OCI-LY1 (cell line): Measurements from ENCODE around the gene TKFC.
A peak's percentile ranks its signal among the peaks of the same experiment; 100 is the strongest.

Experiments used
- H2AFZ ChIP-seq: fragments of 200-600 bp; sonication (generic), shearing (Covaris generic); 2 replicates; pipeline ENCODE4 v1.6.0; 2014; ENCODE audit warnings: antibody characterized with exemption, mild to moderate bottlenecking, low read length
- H3F3A ChIP-seq: fragments of 200-600 bp; sonication (generic), shearing (Covaris generic); 2 replicates; pipeline ENCODE4 v1.6.0; 2014; ENCODE audit warnings: mild to moderate bottlenecking, antibody characterized with exemption, low read length, moderate library complexity; ENCODE audit not compliant: insufficient read depth
- H3K27ac ChIP-seq: fragments of 200-600 bp; sonication (generic); 2 replicates; pipeline ENCODE4 v1.5.1; 2014; ENCODE audit warnings: low read length, mixed run types, mild to moderate bottlenecking, low read depth; ENCODE audit not compliant: poor library complexity, severe bottlenecking
- H3K27me3 ChIP-seq: fragments of 200-600 bp; sonication (generic); 2 replicates; pipeline ENCODE4 v1.6.0; 2014; ENCODE audit warnings: antibody characterized with exemption, mild to moderate bottlenecking, low read length, moderate library complexity; ENCODE audit not compliant: insufficient read depth
- H3K36me3 ChIP-seq: fragments of 200-600 bp; sonication (generic); 2 replicates; pipeline ENCODE4 v1.6.1; 2014; ENCODE audit warnings: mild to moderate bottlenecking, antibody characterized with exemption, low read length, moderate library complexity, mixed read lengths; ENCODE audit not compliant: insufficient read depth
- H3K4me1 ChIP-seq: fragments of 200-600 bp; sonication (generic); 2 replicates; pipeline ENCODE4 v1.5.1; 2014; ENCODE audit warnings: mild to moderate bottlenecking, low read length, moderate library complexity; ENCODE audit not compliant: insufficient read depth, severe bottlenecking
- H3K4me2 ChIP-seq: fragments of 200-600 bp; sonication (generic), shearing (Covaris generic); 2 replicates; pipeline ENCODE4 v1.6.1; 2014; ENCODE audit warnings: low read length
- H3K4me3 ChIP-seq: fragments of 200-600 bp; sonication (generic); 2 replicates; pipeline ENCODE4 v1.5.1; 2014; ENCODE audit warnings: low read length, low read depth, mild to moderate bottlenecking, mixed read lengths; ENCODE audit not compliant: poor library complexity, severe bottlenecking
- H3K79me2 ChIP-seq: fragments of 200-600 bp; shearing (Covaris generic); 2 replicates; pipeline ENCODE4 v1.6.1; 2016; ENCODE audit warnings: mixed run types, low read length, mixed read lengths; ENCODE audit not compliant: insufficient read depth
- H3K9ac ChIP-seq: fragments of 200-600 bp; sonication (generic), shearing (Covaris generic); 2 replicates; pipeline ENCODE4 v1.6.1; 2014; ENCODE audit warnings: mild to moderate bottlenecking, low read length, mixed read lengths
- H3K9me2 ChIP-seq: fragments of 200-600 bp; sonication (generic), shearing (Covaris generic); 2 replicates; pipeline ENCODE4 v1.6.1; 2014; ENCODE audit warnings: low read depth, mild to moderate bottlenecking, low read length, mixed read lengths
- H3K9me3 ChIP-seq: fragments of 200-600 bp; shearing (Covaris generic); 2 replicates; pipeline ENCODE4 v1.6.1; 2014; ENCODE audit warnings: low read length, mixed read lengths
- H4K20me1 ChIP-seq: fragments of 200-600 bp; sonication (generic), shearing (Covaris generic); 2 replicates; pipeline ENCODE4 v1.6.0; 2016; ENCODE audit warnings: mild to moderate bottlenecking, low read length; ENCODE audit not compliant: insufficient read depth
- EZH2 ChIP-seq: fragments of 200-600 bp; sonication (generic), shearing (Covaris generic); IDR thresholded peaks from 2 replicates; pipeline ENCODE4 v1.8.0; 2017; ENCODE audit warnings: borderline replicate concordance, mixed run types, mild to moderate bottlenecking, antibody characterized with exemption, low read length, moderate library complexity, mixed read lengths
- TF ChIP-seq, protein P1 (sequence below): fragments of 200-600 bp; sonication (generic), shearing (Covaris generic); IDR thresholded peaks from 2 replicates; pipeline ENCODE4 v1.5.1; 2017; ENCODE audit warnings: mild to moderate bottlenecking, antibody characterized with exemption, low read length, moderate library complexity, mixed read lengths

The TKFC gene

DNA sequence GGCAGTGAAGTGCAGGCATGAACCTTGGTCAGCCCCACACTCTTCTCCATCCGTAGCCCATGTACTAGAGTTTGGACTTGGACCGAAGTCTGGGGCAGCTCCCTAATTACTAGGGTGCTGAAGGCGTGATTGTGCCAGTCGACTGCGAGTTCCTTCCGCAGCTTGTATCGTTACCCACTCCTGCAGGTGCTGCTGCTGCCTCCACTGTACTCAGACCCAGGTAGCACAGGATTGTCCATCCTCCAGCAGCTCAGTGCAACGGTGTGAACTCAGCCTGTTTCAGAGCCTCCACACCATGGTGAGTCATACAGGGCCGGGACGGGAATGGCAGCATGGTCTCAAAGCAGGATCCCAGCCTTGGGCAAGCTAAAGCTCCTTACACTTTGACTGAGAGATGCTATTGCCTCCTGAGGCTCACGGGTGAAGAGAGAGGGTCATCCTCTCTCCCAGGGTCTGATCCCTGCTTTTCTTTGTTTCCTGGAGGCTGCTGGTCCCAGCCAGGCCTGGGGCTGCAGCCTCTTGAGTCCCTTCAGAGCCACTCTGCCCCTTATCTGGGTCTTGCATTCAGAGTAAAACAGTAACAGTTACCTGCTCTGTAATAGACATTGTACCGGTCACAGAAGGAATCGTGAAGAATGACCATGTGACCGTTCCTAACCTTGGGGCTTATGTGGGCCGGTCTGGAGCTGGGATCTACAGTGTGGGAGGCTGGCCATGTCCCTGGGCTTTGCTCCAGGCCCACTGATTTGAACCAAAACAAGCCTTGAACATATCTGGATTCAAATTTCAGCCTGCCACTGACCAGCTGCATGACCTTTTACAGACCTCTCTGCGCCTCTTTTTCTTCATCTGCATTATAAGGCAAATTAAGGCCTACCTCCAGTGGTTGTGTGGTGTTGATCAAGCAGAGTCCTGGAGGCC is 1.7 kb downstream of the TKFC start:
- no peak overlapping the region for H3K4me3 ChIP-seq
- H3K9me2 ChIP-seq, result no peaks in the 10 kb centered on the region
- H3F3A ChIP-seq, result no peaks in the 10 kb centered on the region
- TF ChIP-seq EZH2, result no peak
- TF ChIP-seq, protein P1, sequence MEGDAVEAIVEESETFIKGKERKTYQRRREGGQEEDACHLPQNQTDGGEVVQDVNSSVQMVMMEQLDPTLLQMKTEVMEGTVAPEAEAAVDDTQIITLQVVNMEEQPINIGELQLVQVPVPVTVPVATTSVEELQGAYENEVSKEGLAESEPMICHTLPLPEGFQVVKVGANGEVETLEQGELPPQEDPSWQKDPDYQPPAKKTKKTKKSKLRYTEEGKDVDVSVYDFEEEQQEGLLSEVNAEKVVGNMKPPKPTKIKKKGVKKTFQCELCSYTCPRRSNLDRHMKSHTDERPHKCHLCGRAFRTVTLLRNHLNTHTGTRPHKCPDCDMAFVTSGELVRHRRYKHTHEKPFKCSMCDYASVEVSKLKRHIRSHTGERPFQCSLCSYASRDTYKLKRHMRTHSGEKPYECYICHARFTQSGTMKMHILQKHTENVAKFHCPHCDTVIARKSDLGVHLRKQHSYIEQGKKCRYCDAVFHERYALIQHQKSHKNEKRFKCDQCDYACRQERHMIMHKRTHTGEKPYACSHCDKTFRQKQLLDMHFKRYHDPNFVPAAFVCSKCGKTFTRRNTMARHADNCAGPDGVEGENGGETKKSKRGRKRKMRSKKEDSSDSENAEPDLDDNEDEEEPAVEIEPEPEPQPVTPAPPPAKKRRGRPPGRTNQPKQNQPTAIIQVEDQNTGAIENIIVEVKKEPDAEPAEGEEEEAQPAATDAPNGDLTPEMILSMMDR, result no peak
- H3K27me3 ChIP-seq, result no peaks in the 10 kb centered on the region
- no peak overlapping the region for H2AFZ ChIP-seq
- H4K20me1 ChIP-seq, result no peaks in the 10 kb centered on the region
- peak overlapping the region; percentile 99 for H3K4me2 ChIP-seq
- peaks cover 54% of the 10 kb centered on the region for H3K4me1 ChIP-seq
- H3K9me3 ChIP-seq, result no peaks in the 10 kb centered on the region
- peak overlapping the region; percentile 90 for H3K27ac ChIP-seq
- peak overlapping the region; percentile 100; the same call in 1 of the 2 replicates for H3K9ac ChIP-seq
- H3K79me2 ChIP-seq, result peaks cover 32% of the 10 kb centered on the region
- peaks cover 27% of the 10 kb centered on the region for H3K36me3 ChIP-seq

DNA sequence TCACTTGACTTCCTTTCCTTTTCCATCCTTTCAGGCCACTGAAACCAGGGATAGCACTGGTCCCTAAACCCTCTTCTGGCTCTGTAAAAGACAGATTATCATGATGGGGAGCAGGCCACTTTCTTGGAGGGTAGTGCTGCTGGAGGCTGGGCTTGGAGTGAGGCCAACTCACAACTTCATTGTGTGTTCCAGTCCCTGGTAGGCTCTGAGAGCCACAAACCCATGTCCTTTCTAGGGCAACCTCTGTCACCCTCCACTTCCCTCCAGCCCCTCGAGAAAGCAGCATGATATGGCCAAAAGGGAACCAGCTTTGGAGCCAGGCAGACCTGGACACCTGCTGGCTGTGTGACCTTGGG is 2.3 kb downstream of the TKFC start:
- Histone ChIP-seq H3K9me2 (no peaks in the 10 kb centered on the region), H3K9ac (peak overlapping the region; percentile 1; the same call in 1 of the 2 replicates), H3K4me3 (no peak overlapping the region), H3F3A (no peaks in the 10 kb centered on the region), H3K79me2 (peaks cover 25% of the 10 kb centered on the region), H3K27me3 (no peaks in the 10 kb centered on the region), H3K36me3 (peaks cover 20% of the 10 kb centered on the region), H3K4me1 (peaks cover 54% of the 10 kb centered on the region), H3K4me2 (peak overlapping the region; percentile 20; the same call in 1 of the 2 replicates), H2AFZ (no peak overlapping the region), H4K20me1 (no peaks in the 10 kb centered on the region), H3K27ac (peak overlapping the region; percentile 90), H3K9me3 (no peaks in the 10 kb centered on the region)
- TF ChIP-seq, protein P1, result no peak
- TF ChIP-seq EZH2, result no peak

DNA sequence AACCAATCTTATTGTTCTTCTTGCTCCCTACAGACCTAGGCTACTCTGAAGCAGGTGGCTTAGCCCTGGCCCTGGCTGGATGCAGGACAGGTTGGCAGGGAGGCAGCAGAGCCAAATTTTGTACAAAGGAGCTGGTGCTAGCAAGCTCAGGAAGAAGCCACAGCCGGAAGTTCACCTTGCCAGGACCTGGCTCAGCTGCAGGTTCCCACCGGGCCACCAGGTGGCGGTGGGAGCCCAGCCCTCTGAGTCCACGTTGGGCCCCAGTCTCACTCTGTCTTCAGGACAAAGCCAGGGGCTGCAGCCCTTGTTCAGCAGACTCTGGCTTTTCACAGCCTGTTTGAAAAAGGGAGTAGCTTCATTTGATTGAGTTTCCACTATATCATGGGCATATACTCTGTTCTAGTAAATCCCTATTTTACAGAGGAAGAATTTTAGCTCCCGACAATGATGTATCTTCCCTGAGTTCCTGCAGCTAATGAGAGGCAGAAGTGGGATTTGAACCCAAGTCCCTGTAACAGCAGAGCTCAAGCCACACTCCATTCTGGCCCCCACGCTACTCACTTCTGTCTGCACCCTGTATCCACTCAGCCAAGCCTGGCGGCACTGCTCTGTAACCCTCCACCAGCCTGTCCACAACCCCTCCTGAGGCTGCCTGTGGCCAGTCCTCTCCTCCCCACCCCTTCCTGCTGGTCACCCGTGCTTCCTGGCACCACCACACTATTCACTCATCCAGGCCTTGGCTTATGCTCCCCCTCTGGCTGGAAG is 3.3 kb downstream of the TKFC start:
- H4K20me1 ChIP-seq, result no peaks in the 10 kb centered on the region
- peaks cover 12% of the 10 kb centered on the region for H3K36me3 ChIP-seq
- H3K9me3 ChIP-seq, result no peaks in the 10 kb centered on the region
- H3K4me2 ChIP-seq, result peak overlapping the region; percentile 10; the same call in 1 of the 2 replicates
- no peaks in the 10 kb centered on the region for H3K9me2 ChIP-seq
- no peak overlapping the region for H3K4me3 ChIP-seq
- peak overlapping the region; percentile 90 for H3K27ac ChIP-seq
- TF ChIP-seq, protein P1, result peak; percentile 97
- TF ChIP-seq EZH2, result no peak
- H3K79me2 ChIP-seq, result peaks cover 15% of the 10 kb centered on the region
- H2AFZ ChIP-seq, result no peak overlapping the region
- H3K9ac ChIP-seq, result peak overlapping the region; percentile 33; the same call in 1 of the 2 replicates
- no peaks in the 10 kb centered on the region for H3F3A ChIP-seq
- no peaks in the 10 kb centered on the region for H3K27me3 ChIP-seq
- H3K4me1 ChIP-seq, result peaks cover 45% of the 10 kb centered on the region
